Mesenchymal stem cell (in vitro differentiated cells and primary cell): ENCODE results near the gene FOXE1.

Experiments
- DNase-seq: peaks from one replicate; pipeline ENCODE4 v3.0.0-alpha.2; 2013
- H2AFZ ChIP-seq: one replicate; pipeline ENCODE4 v1.6.1; 2013; ENCODE audit warnings: low read depth, mild to moderate bottlenecking, control low read depth, inconsistent platforms, low read length, moderate library complexity
- H2AK5ac ChIP-seq: 2 replicates; pipeline ENCODE4 v1.6.1; 2013; ENCODE audit warnings: low read length, moderate library complexity, mild to moderate bottlenecking, inconsistent platforms; ENCODE audit not compliant: severe bottlenecking
- H2BK120ac ChIP-seq: one replicate; pipeline ENCODE4 v1.6.1; 2013; ENCODE audit warnings: low read depth, mild to moderate bottlenecking, inconsistent platforms, low read length, moderate library complexity
- H2BK12ac ChIP-seq, 2 experiments: one replicate each; pipeline ENCODE4 v1.6.1; 2013; ENCODE audit warnings: inconsistent platforms in 2 of 2, low read length in 2 of 2, mild to moderate bottlenecking in 2 of 2, moderate library complexity in 2 of 2, control low read depth in 1 of 2
- H2BK15ac ChIP-seq: one replicate; pipeline ENCODE4 v1.6.1; 2013; ENCODE audit warnings: mild to moderate bottlenecking, low read depth, inconsistent platforms; ENCODE audit not compliant: poor library complexity, severe bottlenecking
- H2BK5ac ChIP-seq: 2 replicates; pipeline ENCODE4 v1.6.1; 2013; ENCODE audit warnings: low read depth, mild to moderate bottlenecking, low read length, control low read depth, inconsistent platforms; ENCODE audit not compliant: poor library complexity, severe bottlenecking
- H3K14ac ChIP-seq, 2 experiments: one replicate each; pipeline ENCODE4 v1.6.1; 2013; ENCODE audit warnings: inconsistent platforms in 2 of 2, low read length in 2 of 2, control low read depth in 1 of 2, mild to moderate bottlenecking in 1 of 2, moderate library complexity in 1 of 2
- H3K18ac ChIP-seq, 2 experiments: one replicate each; pipeline ENCODE4 v1.6.1; 2013; ENCODE audit warnings: inconsistent platforms in 2 of 2, low read length in 2 of 2, control low read depth in 1 of 2, low read depth in 1 of 2, mild to moderate bottlenecking in 1 of 2
- H3K23ac ChIP-seq, 2 experiments: one replicate each; pipeline ENCODE4 v1.6.1; 2013; ENCODE audit warnings: inconsistent platforms in 2 of 2, low read length in 2 of 2, mild to moderate bottlenecking in 2 of 2, moderate library complexity in 2 of 2, control low read depth in 1 of 2
- H3K27ac ChIP-seq: 2 replicates; pipeline ENCODE4 v1.5.1; 2013; ENCODE audit warnings: mild to moderate bottlenecking, moderate library complexity, low read length, control low read depth, inconsistent platforms; ENCODE audit not compliant: poor library complexity, severe bottlenecking
- H3K27me3 ChIP-seq, 2 experiments: 2 replicates each; pipeline versions ENCODE4 v1.6.1 to v1.7.0; 2013; ENCODE audit warnings: low read length in 2 of 2, mild to moderate bottlenecking in 2 of 2, moderate library complexity in 2 of 2, control low read depth in 1 of 2, inconsistent platforms in 1 of 2; ENCODE audit not compliant: control insufficient read depth in 1 of 2, insufficient read depth in 1 of 2
- H3K36me3 ChIP-seq, 2 experiments: 2 replicates each; pipeline versions ENCODE4 v1.6.1 to v1.7.0; 2013; ENCODE audit warnings: low read length in 2 of 2, control low read depth in 1 of 2, inconsistent platforms in 1 of 2, low read depth in 1 of 2, mild to moderate bottlenecking in 1 of 2; ENCODE audit not compliant: insufficient read depth in 2 of 2, control insufficient read depth in 1 of 2
- H3K4ac ChIP-seq, 2 experiments: one replicate each; pipeline ENCODE4 v1.6.1; 2013; ENCODE audit warnings: inconsistent platforms in 2 of 2, low read length in 2 of 2, mild to moderate bottlenecking in 2 of 2, moderate library complexity in 2 of 2, control low read depth in 1 of 2, low read depth in 1 of 2
- H3K4me1 ChIP-seq: 2 replicates; pipeline ENCODE4 v1.6.1; 2013; ENCODE audit warnings: low read depth, low read length, control low read depth; ENCODE audit not compliant: control insufficient read depth, insufficient read depth
- H3K4me2 ChIP-seq: 2 replicates; pipeline ENCODE4 v1.6.1; 2013; ENCODE audit warnings: low read length, mild to moderate bottlenecking, inconsistent platforms; ENCODE audit not compliant: poor library complexity, severe bottlenecking
- H3K4me3 ChIP-seq, 2 experiments: 2 replicates each; pipeline versions ENCODE4 v1.5.1 to v1.7.0; 2013; ENCODE audit warnings: low read length in 2 of 2, mild to moderate bottlenecking in 2 of 2, control low read depth in 1 of 2, low read depth in 1 of 2; ENCODE audit not compliant: insufficient read depth in 1 of 2
- H3K79me1 ChIP-seq: replicated peaks from 2 replicates; pipeline ENCODE4 v1.6.1; 2013; ENCODE audit warnings: mild to moderate bottlenecking, control low read depth, low read length, inconsistent platforms; ENCODE audit not compliant: poor library complexity, severe bottlenecking
- H3K9ac ChIP-seq: 2 replicates; pipeline ENCODE4 v1.7.0; 2013; ENCODE audit warnings: mild to moderate bottlenecking, low read length, moderate library complexity
- H3K9me3 ChIP-seq: 2 replicates; pipeline ENCODE4 v1.7.0; 2013; ENCODE audit warnings: mild to moderate bottlenecking, low read length; ENCODE audit not compliant: control insufficient read depth
- H4K8ac ChIP-seq: one replicate; pipeline ENCODE4 v1.6.1; 2013; ENCODE audit warnings: inconsistent platforms, mild to moderate bottlenecking, low read length, moderate library complexity
- H4K91ac ChIP-seq: one replicate; pipeline ENCODE4 v1.6.1; 2013; ENCODE audit warnings: mild to moderate bottlenecking, low read length, inconsistent platforms
- WGBS: methylation state at CpG from one replicate; pipeline ENCODE4 v1.1.7; 2013; ENCODE audit warnings: mixed read lengths; 5-methylcytosine and 5-hydroxymethylcytosine counted together

The FOXE1 gene

DNA sequence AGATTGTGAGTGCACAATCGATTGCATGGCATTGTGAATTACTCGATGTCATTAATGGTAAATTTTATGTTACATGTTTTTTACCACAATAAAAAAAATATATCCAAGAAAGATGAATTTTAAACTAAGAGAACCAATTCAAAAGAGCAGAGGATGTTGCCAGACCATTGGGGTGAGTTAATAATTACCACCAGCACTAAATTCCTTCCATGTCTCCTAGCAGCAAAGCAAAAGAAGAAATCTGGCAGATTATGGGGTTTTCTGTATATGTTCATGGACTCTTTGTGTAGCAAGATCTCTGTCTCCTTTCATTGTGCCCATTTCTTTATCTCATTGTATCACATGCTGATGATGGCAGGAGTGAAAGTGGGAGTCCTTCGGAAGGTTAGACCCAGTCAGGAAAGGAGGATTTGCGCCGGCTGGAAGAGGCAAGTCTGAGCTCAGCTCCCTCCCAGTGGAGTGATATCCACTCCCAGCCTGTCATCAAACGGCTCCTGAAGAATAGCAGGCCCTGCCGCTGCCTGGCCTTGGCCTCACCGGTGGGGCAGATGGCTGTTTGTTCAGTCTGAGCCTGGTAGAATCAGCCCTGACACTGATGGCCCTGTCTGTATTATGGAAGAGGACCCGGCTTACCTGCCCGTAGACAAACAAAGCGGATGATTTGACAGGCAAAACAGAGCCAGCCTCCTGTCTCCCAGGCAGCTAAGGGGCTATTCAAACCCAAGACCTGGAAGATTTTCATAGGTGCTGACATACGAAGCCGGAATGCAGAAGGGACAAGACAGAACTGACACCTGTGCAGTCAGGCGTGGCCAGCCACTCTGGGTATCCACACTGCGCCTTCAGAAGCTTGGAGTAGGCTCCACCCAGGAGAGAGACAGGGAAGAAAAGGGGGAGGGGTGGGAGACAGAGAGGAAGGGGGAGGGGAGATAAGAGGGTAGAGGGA, 21.9 kb upstream of the FOXE1 start:
- Histone ChIP-seq H2AK5ac (peak overlapping the region; percentile 13), H3K18ac (no peak overlapping the region), H2BK12ac (no peak overlapping the region), H3K4me2 (peak overlapping the region; percentile 62), H3K9ac (no peak overlapping the region), H3K9me3 (no peaks in the 10 kb centered on the region), H2BK5ac (peak overlapping the region; percentile 24), H2AFZ (no peak overlapping the region), H2BK15ac (no peak overlapping the region), H3K4ac (no peak overlapping the region), H3K23ac (no peak overlapping the region), H3K27ac (peak overlapping the region; percentile 79), H3K79me1 (no peaks in the 10 kb centered on the region), H3K36me3 (no peaks in the 10 kb centered on the region), H4K91ac (no peak overlapping the region), H3K4me3 (no peak overlapping the region), H3K27me3 (peaks cover 3 to 40% of the 10 kb centered on the region in 2 experiments), H2BK120ac (no peak overlapping the region), H3K4me1 (peaks cover 8% of the 10 kb centered on the region), H4K8ac (no peak overlapping the region), H3K14ac (no peak overlapping the region)
- 29% methylated on average over 13 of the region's 15 CpGs for WGBS
- DNase-seq, result no peak

DNA sequence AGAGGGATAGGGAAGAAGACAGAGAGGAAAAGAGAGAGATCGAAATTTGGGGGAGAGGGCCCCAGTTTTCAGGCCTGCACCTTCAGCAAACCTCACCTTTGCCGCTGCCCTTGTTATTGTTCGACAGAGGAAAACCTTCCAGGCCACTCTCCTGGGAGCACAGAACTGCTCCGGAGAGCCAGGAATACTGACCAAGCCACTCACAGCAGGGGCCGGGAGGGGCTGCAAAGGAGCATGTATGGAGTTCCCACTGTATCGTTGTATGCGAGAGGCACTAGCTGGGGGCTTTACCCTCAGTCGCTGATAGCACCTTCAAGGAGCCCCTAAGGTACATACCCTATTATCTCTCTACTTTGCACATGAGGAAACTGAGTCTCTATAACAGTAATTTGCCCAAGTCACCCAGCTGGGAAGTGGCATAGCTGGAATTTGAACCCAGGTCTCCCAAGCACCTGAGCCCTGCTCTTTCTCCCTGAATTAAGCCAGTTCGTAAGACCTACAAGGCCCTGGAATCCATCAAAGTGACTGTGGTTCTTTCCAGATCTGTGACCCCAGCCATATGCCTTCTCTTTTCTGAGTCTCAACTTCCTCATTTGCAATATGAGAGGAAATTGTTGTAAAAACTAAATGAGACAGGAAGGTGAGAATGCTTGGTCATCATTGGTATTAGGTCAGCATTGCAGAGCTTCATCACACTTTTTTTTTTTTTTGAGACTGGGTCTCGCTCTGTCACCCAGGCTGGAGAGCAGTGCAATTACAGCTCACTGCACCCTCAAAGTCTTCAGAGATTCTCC, 21.0 kb upstream of the FOXE1 start:
- Histone ChIP-seq H2BK15ac (no peak overlapping the region), H2BK5ac (no peak overlapping the region), H3K79me1 (no peaks in the 10 kb centered on the region), H3K14ac (no peak overlapping the region), H3K9ac (no peak overlapping the region), H3K23ac (no peak overlapping the region), H3K9me3 (no peaks in the 10 kb centered on the region), H4K8ac (no peak overlapping the region), H2AK5ac (peak overlapping the region; percentile 43), H3K4me2 (no peak overlapping the region), H4K91ac (no peak overlapping the region), H2BK12ac (no peak overlapping the region), H2BK120ac (no peak overlapping the region), H3K4me1 (peaks cover 8% of the 10 kb centered on the region), H3K27ac (no peak overlapping the region), H3K18ac (no peak overlapping the region), H3K4ac (no peak overlapping the region), H3K4me3 (no peak overlapping the region), H2AFZ (no peak overlapping the region), H3K36me3 (no peaks in the 10 kb centered on the region), H3K27me3 (peaks cover 0 to 36% of the 10 kb centered on the region in 2 experiments)
- DNase-seq, result no peak
- 44% methylated on average over 10 of the region's 10 CpGs for WGBS

DNA sequence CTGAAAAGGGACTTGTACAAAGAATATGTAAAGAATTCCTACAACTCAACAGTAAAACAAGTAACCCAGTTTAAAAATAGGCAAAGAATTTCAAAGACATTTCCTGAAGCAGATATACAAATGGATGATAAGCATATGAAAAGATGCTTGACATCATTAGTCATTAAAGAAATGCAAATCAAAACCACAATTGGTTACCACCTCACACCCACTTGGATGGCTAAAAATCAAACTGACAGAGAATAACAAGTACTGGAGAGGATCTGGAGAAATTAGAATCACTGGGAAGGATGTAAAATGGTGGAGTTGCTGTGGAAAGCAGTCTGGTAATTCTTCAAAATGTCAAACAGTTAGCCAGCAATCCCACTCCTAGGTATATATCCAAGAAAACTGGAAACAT, 12.5 kb upstream of the FOXE1 start:
- Histone ChIP-seq H2BK5ac (no peak overlapping the region), H3K14ac (no peak overlapping the region), H3K27me3 (peaks cover 12 to 34% of the 10 kb centered on the region in 2 experiments), H3K4ac (no peak overlapping the region), H3K9ac (no peak overlapping the region), H4K8ac (no peak overlapping the region), H3K4me2 (no peak overlapping the region), H2AK5ac (no peak overlapping the region), H3K23ac (no peak overlapping the region), H3K27ac (no peak overlapping the region), H2BK12ac (no peak overlapping the region), H3K79me1 (no peaks in the 10 kb centered on the region), H3K4me1 (no peaks in the 10 kb centered on the region), H3K9me3 (no peaks in the 10 kb centered on the region), H2BK120ac (no peak overlapping the region), H3K4me3 (no peak overlapping the region), H3K18ac (no peak overlapping the region), H4K91ac (no peak overlapping the region), H2AFZ (no peak overlapping the region), H3K36me3 (no peaks in the 10 kb centered on the region), H2BK15ac (no peak overlapping the region)
- DNase-seq, result no peak

DNA sequence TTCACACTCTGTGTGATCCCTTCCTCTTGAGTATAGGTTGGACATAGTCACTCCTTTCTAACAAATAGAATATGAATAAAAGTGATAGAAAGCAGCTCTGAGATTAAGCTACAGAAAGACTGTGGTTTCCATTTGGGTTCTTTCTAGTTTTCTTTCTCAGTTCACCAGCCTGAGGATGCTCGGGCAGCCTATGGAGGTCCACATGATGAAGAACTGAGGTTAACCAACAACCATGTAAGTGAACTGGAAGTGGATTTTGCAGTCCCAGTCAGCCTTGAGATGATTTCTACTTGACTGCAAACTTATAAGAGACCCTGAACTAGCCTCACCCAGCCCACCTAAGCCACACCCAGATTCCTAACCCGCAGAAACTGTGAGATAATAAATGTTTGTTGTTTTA, 10.1 kb upstream of the FOXE1 start:
- peaks cover 5% of the 10 kb centered on the region for H3K9me3 ChIP-seq
- no peak overlapping the region for H4K8ac ChIP-seq
- no peak overlapping the region for H2AK5ac ChIP-seq
- no peak overlapping the region for H2AFZ ChIP-seq
- no peak for DNase-seq
- peaks cover 1% of the 10 kb centered on the region for H3K4me1 ChIP-seq
- H2BK120ac ChIP-seq, result no peak overlapping the region
- no peak overlapping the region for H3K9ac ChIP-seq
- H4K91ac ChIP-seq, result no peak overlapping the region
- H3K4ac ChIP-seq, result no peak overlapping the region
- H3K27ac ChIP-seq, result no peak overlapping the region
- no peak overlapping the region for H2BK5ac ChIP-seq
- no peak overlapping the region for H2BK15ac ChIP-seq
- no peak overlapping the region for H3K4me2 ChIP-seq
- no peaks in the 10 kb centered on the region for H3K79me1 ChIP-seq
- no peak overlapping the region for H3K23ac ChIP-seq
- no peak overlapping the region for H3K4me3 ChIP-seq
- H3K14ac ChIP-seq, result no peak overlapping the region
- no peak overlapping the region for H3K18ac ChIP-seq
- peaks cover 36 to 54% of the 10 kb centered on the region in 2 experiments for H3K27me3 ChIP-seq
- no peaks in the 10 kb centered on the region for H3K36me3 ChIP-seq
- no peak overlapping the region for H2BK12ac ChIP-seq
- 100% methylated on average over 1 of the region's 2 CpGs for WGBS
